Measurements from ENCODE around the gene PITX3.

Gene PITX3

GRCh38 chr10:102280397-102281101, 39.2 kb upstream of the PITX3 start:
- WGBS, 2 experiments (ENCODE audit: insufficient coverage in 2 of 2), result 40% methylated on average over 2 of the region's 3 CpGs; no CpG with 5 or more reads in 1 of the 2 experiments
- Histone ChIP-seq H3K4me1 (ENCODE audit: control insufficient read depth, insufficient read depth, low read length, poor library complexity, severe bottlenecking) (peaks cover 14% of the 10 kb centered on the region), H3K9me3 (ENCODE audit: control insufficient read depth, low read length) (no peaks in the 10 kb centered on the region), H3K4me3 (ENCODE audit: extremely low read depth, insufficient read depth, low read length, poor library complexity, severe bottlenecking) (no peak overlapping the region), H3K36me3 (ENCODE audit: control insufficient read depth, insufficient read depth, low read length) (peaks cover 22% of the 10 kb centered on the region), H3K27ac (ENCODE audit: low read depth, low read length, severe bottlenecking) (peak overlapping the region; percentile 85)

DNA sequence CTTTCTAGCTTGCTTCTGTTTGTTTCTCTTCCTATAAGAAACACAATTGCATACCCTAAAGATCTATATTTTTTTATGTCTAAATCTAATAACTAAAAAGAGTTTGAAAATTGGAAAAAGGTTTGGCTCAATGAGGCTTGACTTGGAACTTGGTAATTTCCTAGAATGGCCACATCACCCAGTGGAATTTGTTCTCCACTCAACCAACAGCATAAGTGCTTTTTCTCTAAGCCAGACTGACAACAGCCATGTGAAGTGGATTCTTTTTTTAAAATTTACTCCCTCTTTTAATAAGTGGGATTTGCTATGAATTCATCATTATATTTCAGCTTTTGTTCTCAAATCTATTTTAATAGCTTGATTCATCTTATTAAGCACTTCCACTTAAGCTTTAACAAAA, 37.8 kb upstream of the PITX3 start:
- Histone ChIP-seq H3K4me3 (ENCODE audit: extremely low read depth, insufficient read depth, low read length, poor library complexity, severe bottlenecking) (no peak overlapping the region), H3K9me3 (ENCODE audit: control insufficient read depth, low read length) (no peaks in the 10 kb centered on the region), H3K27ac (ENCODE audit: low read depth, low read length, severe bottlenecking) (no peak overlapping the region), H3K36me3 (ENCODE audit: control insufficient read depth, insufficient read depth, low read length) (peaks cover 22% of the 10 kb centered on the region), H3K4me1 (ENCODE audit: control insufficient read depth, insufficient read depth, low read length, poor library complexity, severe bottlenecking) (peaks cover 14% of the 10 kb centered on the region)

DNA sequence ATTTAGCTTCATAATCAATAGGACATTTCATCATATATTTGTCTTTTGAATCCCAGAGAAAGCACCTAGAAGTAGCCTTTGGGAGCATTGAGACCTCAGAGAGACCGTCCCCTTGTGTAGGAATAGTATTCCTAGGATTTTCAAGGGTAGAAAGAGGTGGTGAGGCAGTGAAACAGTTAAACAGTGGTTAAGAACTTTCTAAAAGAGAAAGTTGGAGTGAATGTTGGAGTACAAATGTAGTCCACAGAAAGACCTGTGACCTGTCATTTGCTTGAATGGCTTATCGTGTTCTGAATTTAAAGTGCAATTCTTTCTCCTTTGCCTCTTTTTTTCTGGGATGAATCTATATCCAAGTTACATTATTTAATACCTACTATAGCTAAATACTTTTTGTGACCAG, 34.0 kb upstream of the PITX3 start:
- peaks cover 26% of the 10 kb centered on the region for H3K36me3 ChIP-seq (ENCODE audit: control insufficient read depth, insufficient read depth, low read length)
- no peak overlapping the region for H3K27ac ChIP-seq (ENCODE audit: low read depth, low read length, severe bottlenecking)
- H3K9me3 ChIP-seq (ENCODE audit: control insufficient read depth, low read length), result no peaks in the 10 kb centered on the region
- no peak overlapping the region for H3K4me3 ChIP-seq (ENCODE audit: extremely low read depth, insufficient read depth, low read length, poor library complexity, severe bottlenecking)
- 100% methylated on average over 1 of the region's 2 CpGs for whole genome bisulfite sequencing, 2 experiments (ENCODE audit: insufficient coverage in 2 of 2)
- H3K4me1 ChIP-seq (ENCODE audit: control insufficient read depth, insufficient read depth, low read length, poor library complexity, severe bottlenecking), result peaks cover 9% of the 10 kb centered on the region

- WGBS, 2 experiments (ENCODE audit: insufficient coverage in 2 of 2), result 100% methylated on average over 1 of the region's 1 CpG; no CpG with 5 or more reads in 1 of the 2 experiments
- Histone ChIP-seq H3K36me3 (ENCODE audit: control insufficient read depth, insufficient read depth, low read length) (peaks cover 29% of the 10 kb centered on the region), H3K27ac (ENCODE audit: low read depth, low read length, severe bottlenecking) (no peak overlapping the region), H3K9me3 (ENCODE audit: control insufficient read depth, low read length) (no peaks in the 10 kb centered on the region), H3K4me1 (ENCODE audit: control insufficient read depth, insufficient read depth, low read length, poor library complexity, severe bottlenecking) (no peaks in the 10 kb centered on the region), H3K4me3 (ENCODE audit: extremely low read depth, insufficient read depth, low read length, poor library complexity, severe bottlenecking) (no peak overlapping the region)
These were observed 32.8 kb upstream of the PITX3 start for GRCh38 chr10:102274062-102274461.

GRCh38 chr10:102269017-102269416, 27.7 kb upstream of the PITX3 start:
- no peak overlapping the region for H3K27ac ChIP-seq (ENCODE audit: low read depth, low read length, severe bottlenecking)
- H3K9me3 ChIP-seq (ENCODE audit: control insufficient read depth, low read length), result no peaks in the 10 kb centered on the region
- H3K36me3 ChIP-seq (ENCODE audit: control insufficient read depth, insufficient read depth, low read length), result peaks cover 33% of the 10 kb centered on the region
- H3K4me1 ChIP-seq (ENCODE audit: control insufficient read depth, insufficient read depth, low read length, poor library complexity, severe bottlenecking), result no peaks in the 10 kb centered on the region
- WGBS, 2 experiments (ENCODE audit: insufficient coverage in 2 of 2), result 94 to 96% methylated on average over 3 of the region's 3 CpGs
- no peak overlapping the region for H3K4me3 ChIP-seq (ENCODE audit: extremely low read depth, insufficient read depth, low read length, poor library complexity, severe bottlenecking)

- Histone ChIP-seq H3K4me1 (ENCODE audit: control insufficient read depth, insufficient read depth, low read length, poor library complexity, severe bottlenecking) (no peaks in the 10 kb centered on the region), H3K4me3 (ENCODE audit: extremely low read depth, insufficient read depth, low read length, poor library complexity, severe bottlenecking) (no peak overlapping the region), H3K27ac (ENCODE audit: low read depth, low read length, severe bottlenecking) (no peak overlapping the region), H3K36me3 (ENCODE audit: control insufficient read depth, insufficient read depth, low read length) (peaks cover 34% of the 10 kb centered on the region), H3K9me3 (ENCODE audit: control insufficient read depth, low read length) (no peaks in the 10 kb centered on the region)
These were observed 27.1 kb upstream of the PITX3 start for GRCh38 chr10:102268375-102268888.

GRCh38 chr10:102267748-102268147, 26.4 kb upstream of the PITX3 start:
- H3K27ac ChIP-seq (ENCODE audit: low read depth, low read length, severe bottlenecking), result no peak overlapping the region

GRCh38 chr10:102266670-102267069, 25.4 kb upstream of the PITX3 start:
- peaks cover 45% of the 10 kb centered on the region for H3K36me3 ChIP-seq (ENCODE audit: control insufficient read depth, insufficient read depth, low read length)
- H3K4me3 ChIP-seq (ENCODE audit: extremely low read depth, insufficient read depth, low read length, poor library complexity, severe bottlenecking), result no peak overlapping the region
- no peak overlapping the region for H3K27ac ChIP-seq (ENCODE audit: low read depth, low read length, severe bottlenecking)
- no peaks in the 10 kb centered on the region for H3K9me3 ChIP-seq (ENCODE audit: control insufficient read depth, low read length)
- H3K4me1 ChIP-seq (ENCODE audit: control insufficient read depth, insufficient read depth, low read length, poor library complexity, severe bottlenecking), result no peaks in the 10 kb centered on the region
- WGBS, 2 experiments (ENCODE audit: insufficient coverage in 2 of 2), result 100% methylated on average over 3 of the region's 3 CpGs

More at GRCh38 chr10:102267748-102268147, 26.4 kb upstream of the PITX3 start:
- Histone ChIP-seq H3K4me3 (ENCODE audit: extremely low read depth, insufficient read depth, low read length, poor library complexity, severe bottlenecking) (no peak overlapping the region), H3K9me3 (ENCODE audit: control insufficient read depth, low read length) (no peaks in the 10 kb centered on the region), H3K4me1 (ENCODE audit: control insufficient read depth, insufficient read depth, low read length, poor library complexity, severe bottlenecking) (no peaks in the 10 kb centered on the region), H3K36me3 (ENCODE audit: control insufficient read depth, insufficient read depth, low read length) (peaks cover 39% of the 10 kb centered on the region)

DNA sequence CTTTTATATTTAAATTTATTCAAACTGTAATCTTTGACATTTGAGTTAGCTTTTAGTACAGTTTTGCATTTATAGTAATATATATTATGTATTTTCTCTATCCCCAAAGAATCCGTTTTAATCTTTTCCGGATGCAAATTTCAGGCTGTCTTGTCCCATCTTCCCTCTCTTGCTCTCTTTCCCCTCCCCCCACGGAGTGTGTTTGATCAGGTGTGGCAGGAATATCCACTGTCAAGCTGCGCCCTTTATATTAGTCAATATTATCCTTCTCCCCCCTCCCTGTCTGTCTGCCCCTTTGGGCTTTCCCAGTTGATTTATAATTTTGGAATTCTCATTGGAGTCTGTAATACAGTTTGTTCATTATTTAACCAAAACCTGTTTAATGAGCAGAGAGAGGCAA, 23.1 kb upstream of the PITX3 start:
- no peak overlapping the region for H3K4me3 ChIP-seq (ENCODE audit: extremely low read depth, insufficient read depth, low read length, poor library complexity, severe bottlenecking)
- no CpG with 5 or more reads among the region's 4 CpGs for WGBS, 2 experiments (ENCODE audit: insufficient coverage in 2 of 2)
- peaks cover 61% of the 10 kb centered on the region for H3K36me3 ChIP-seq (ENCODE audit: control insufficient read depth, insufficient read depth, low read length)
- H3K27ac ChIP-seq (ENCODE audit: low read depth, low read length, severe bottlenecking), result no peak overlapping the region
- no peaks in the 10 kb centered on the region for H3K9me3 ChIP-seq (ENCODE audit: control insufficient read depth, low read length)
- no peaks in the 10 kb centered on the region for H3K4me1 ChIP-seq (ENCODE audit: control insufficient read depth, insufficient read depth, low read length, poor library complexity, severe bottlenecking)

DNA sequence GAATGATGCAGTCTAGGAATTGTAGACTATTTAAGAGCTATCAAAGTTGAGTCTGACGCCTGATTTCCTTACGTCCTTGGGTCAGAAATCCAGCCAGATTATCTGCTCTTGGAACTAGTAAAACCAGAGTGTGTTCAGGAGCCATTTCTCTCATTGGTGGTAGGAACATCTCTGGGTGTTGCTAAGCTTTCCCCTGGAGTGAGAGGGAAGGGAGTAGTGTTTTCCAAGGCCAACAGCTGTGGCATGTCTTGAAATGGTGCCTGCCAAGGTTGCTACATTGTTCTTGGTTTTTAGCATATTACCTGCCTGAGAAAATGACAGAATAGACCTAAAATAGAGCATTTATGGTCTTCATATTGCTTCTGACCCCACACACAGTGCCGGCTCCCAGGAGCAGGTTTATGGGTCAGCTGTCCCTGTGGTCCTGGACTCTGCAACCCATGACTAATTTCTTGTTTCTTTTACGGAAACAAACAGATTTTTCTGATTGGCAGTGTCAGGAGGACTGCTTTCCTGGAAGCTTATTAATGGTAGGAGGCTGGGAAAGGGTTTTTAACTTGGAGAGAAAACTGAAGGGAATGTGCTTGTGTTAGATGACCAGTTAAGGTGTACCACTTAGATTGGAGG, 21.5 kb upstream of the PITX3 start:
- Histone ChIP-seq H3K4me3 (ENCODE audit: extremely low read depth, insufficient read depth, low read length, poor library complexity, severe bottlenecking) (no peak overlapping the region), H3K36me3 (ENCODE audit: control insufficient read depth, insufficient read depth, low read length) (peaks cover 64% of the 10 kb centered on the region), H3K4me1 (ENCODE audit: control insufficient read depth, insufficient read depth, low read length, poor library complexity, severe bottlenecking) (no peaks in the 10 kb centered on the region), H3K9me3 (ENCODE audit: control insufficient read depth, low read length) (no peaks in the 10 kb centered on the region), H3K27ac (ENCODE audit: low read depth, low read length, severe bottlenecking) (no peak overlapping the region)
- 97 to 98% methylated on average over 4 of the region's 4 CpGs for WGBS, 2 experiments (ENCODE audit: insufficient coverage in 2 of 2)

DNA sequence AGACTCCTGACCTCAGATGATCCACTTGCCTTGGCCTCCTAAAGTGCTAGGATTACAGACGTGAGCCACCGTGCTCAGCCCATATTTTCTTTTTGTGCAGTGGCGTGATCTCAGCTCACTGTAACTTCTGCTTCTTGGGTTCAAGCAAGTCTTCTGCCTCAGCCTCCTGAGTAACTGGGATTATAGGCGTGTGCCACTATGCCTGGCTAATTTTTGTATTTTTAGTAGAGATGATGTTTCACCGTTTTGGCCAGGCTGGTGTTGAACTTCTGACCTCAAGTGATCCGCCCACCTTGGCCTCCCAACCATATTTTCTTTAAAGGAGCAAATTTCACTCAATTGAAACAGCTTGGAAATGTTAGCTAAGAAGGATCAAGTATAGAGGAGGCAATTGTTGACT, 20.5 kb upstream of the PITX3 start:
- Histone ChIP-seq H3K36me3 (ENCODE audit: control insufficient read depth, insufficient read depth, low read length) (peaks cover 67% of the 10 kb centered on the region), H3K4me1 (ENCODE audit: control insufficient read depth, insufficient read depth, low read length, poor library complexity, severe bottlenecking) (no peaks in the 10 kb centered on the region), H3K4me3 (ENCODE audit: extremely low read depth, insufficient read depth, low read length, poor library complexity, severe bottlenecking) (no peak overlapping the region), H3K27ac (ENCODE audit: low read depth, low read length, severe bottlenecking) (no peak overlapping the region), H3K9me3 (ENCODE audit: control insufficient read depth, low read length) (no peaks in the 10 kb centered on the region)
- WGBS, 2 experiments (ENCODE audit: insufficient coverage in 2 of 2), result 94 to 97% methylated on average over 3 of the region's 6 CpGs

Data from mesodermal cell (in vitro differentiated cells).